SK-N-MC (cell line): ENCODE measurements around the gene RPS6KA6.

Experiments
- DNase-seq: peaks from one replicate; pipeline ENCODE4 v3.0.0-alpha.2; 2011; ENCODE audit warnings: low read depth, low spot score
- H3K27ac ChIP-seq: fragments of 200-600 bp; sonication (generic); 2 replicates; pipeline ENCODE4 v1.5.1; 2016; ENCODE audit warnings: mixed run types
- H3K36me3 ChIP-seq: fragments of 200-600 bp; sonication (generic); 2 replicates; pipeline ENCODE4 v1.6.1; 2017; ENCODE audit warnings: antibody characterized with exemption, low read length, mixed read lengths; ENCODE audit not compliant: insufficient read depth
- H3K4me3 ChIP-seq: fragments of 200-600 bp; sonication (generic); 2 replicates; pipeline ENCODE4 v1.5.1; 2016
- H3K9ac ChIP-seq: fragments of 200-600 bp; sonication (generic); 2 replicates; pipeline ENCODE4 v1.8.0; 2017; ENCODE audit warnings: mixed run types, mixed read lengths; ENCODE audit not compliant: insufficient read length
- H3K9me3 ChIP-seq: fragments of 200-600 bp; sonication (generic); 2 replicates; pipeline ENCODE4 v1.6.1; 2017; ENCODE audit warnings: low read depth, mild to moderate bottlenecking, antibody characterized with exemption, low read length, moderate library complexity, mixed read lengths
- EZH2 ChIP-seq: fragments of 200-600 bp; sonication (generic); IDR thresholded peaks from one replicate; pipeline ENCODE4 v1.6.1; 2017; ENCODE audit warnings: antibody characterized with exemption
- FOXP2 ChIP-seq: optimal IDR thresholded peaks from 2 replicates; pipeline ENCODE3; 2011; ENCODE audit warnings: mild to moderate bottlenecking, moderate library complexity; ENCODE audit not compliant: insufficient read depth; ENCODE audit errors: extremely low read length, control extremely low read depth
- POLR2AphosphoS5 ChIP-seq: IDR thresholded peaks from 2 replicates; pipeline ENCODE4 v1.6.1; 2012; ENCODE audit warnings: mild to moderate bottlenecking, low read depth, low read length, borderline replicate concordance

Gene RPS6KA6

DNA sequence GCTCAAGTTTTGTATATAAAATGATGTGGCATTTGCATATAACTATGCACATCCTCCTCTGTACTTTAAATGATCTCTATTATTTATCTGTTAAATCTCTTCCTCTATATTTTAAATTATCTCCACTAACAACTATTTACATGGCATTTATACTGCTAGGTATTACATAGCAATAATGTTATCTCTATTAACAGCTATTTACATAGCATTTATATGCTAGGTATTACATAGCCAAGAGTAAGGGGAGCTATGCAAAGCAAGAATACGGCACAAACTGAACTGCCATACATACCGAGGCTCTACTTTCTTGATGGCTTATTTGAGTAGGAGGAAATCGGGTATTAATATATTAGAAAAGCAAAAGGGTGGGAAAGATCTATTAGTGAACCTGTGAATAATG lies 12.7 kb downstream of the RPS6KA6 start:
- Histone ChIP-seq H3K4me3 (no peak overlapping the region), H3K9me3 (no peaks in the 10 kb centered on the region), H3K9ac (no peak overlapping the region), H3K36me3 (no peaks in the 10 kb centered on the region), H3K27ac (no peak overlapping the region)
- no peak for DNase-seq
- TF ChIP-seq FOXP2, result no peak
- no peak for TF ChIP-seq POLR2AphosphoS5
- no peak for TF ChIP-seq EZH2

DNA sequence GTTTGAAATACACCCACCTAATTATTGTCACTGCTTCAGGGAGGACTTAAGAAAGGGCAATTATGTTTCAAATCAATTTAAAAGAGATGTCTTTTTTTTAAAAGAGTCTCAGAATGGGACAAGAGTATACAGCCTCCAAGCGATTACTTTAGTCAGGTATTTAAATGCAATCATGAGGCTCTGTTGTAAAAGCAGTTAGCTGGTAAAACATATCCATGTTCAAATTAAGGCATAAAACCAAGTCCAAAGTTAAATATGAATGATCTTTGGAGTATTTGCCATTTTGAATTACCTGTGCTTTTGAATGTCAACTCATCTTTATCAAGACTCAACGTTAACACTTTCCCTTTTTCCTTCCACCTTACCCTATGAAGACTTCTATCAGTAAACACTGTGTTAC lies 13.7 kb downstream of the RPS6KA6 start:
- no peak for TF ChIP-seq FOXP2
- no peak for TF ChIP-seq EZH2
- no peak for TF ChIP-seq POLR2AphosphoS5
- Histone ChIP-seq H3K4me3 (no peak overlapping the region), H3K36me3 (no peaks in the 10 kb centered on the region), H3K27ac (no peak overlapping the region), H3K9ac (no peak overlapping the region), H3K9me3 (no peaks in the 10 kb centered on the region)
- DNase-seq, result no peak

GRCh38 chrX:84170931-84171330 lies 17.1 kb downstream of the RPS6KA6 start:
- Histone ChIP-seq H3K9me3 (no peaks in the 10 kb centered on the region), H3K27ac (no peak overlapping the region), H3K36me3 (no peaks in the 10 kb centered on the region), H3K4me3 (no peak overlapping the region), H3K9ac (no peak overlapping the region)
- TF ChIP-seq EZH2 (no peak), FOXP2 (no peak), POLR2AphosphoS5 (no peak)
- no peak for DNase-seq

DNA sequence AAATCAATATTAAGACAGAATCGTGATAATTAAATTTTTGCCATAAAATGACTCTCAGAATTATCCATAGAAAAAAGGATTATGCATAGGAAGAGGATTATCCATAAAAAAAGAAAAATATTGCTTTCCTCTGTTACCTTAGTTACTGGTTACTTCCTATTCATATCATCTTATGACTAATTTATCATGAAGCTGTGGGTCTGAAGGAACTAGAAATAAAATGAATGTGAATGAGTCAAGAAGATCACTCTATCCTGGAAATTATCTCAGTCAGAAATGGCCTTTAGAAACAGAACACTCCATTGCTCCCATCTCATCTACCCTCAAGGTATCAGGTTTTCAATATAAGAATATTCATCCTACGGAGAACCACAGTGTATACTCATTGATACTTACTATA lies 19.4 kb downstream of the RPS6KA6 start:
- H3K4me3 ChIP-seq, result no peak overlapping the region
- no peak for TF ChIP-seq EZH2
- no peak for TF ChIP-seq POLR2AphosphoS5
- no peak for TF ChIP-seq FOXP2
- no peak for DNase-seq
- no peak overlapping the region for H3K9ac ChIP-seq
- H3K9me3 ChIP-seq, result no peaks in the 10 kb centered on the region
- no peaks in the 10 kb centered on the region for H3K36me3 ChIP-seq
- no peak overlapping the region for H3K27ac ChIP-seq

DNA sequence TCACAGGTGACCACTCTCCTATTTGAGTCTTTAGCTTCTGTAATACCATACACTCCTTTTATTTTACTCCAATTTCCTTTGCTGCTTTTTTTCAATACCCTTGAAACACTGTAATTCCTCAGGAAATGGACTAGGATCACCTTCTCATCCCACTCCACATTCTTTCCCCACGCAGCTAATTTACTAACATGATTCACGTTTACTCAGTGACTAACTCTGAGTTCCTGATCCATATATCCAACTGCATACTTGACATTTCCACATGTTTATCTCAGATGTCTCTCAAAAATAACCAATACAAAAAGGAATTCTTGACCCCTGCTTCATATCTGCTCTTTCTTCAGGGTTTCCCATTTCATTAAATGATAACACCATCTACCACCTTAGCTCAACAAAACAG lies 19.9 kb downstream of the RPS6KA6 start:
- H3K9ac ChIP-seq, result no peak overlapping the region

GRCh38 chrX:84165711-84166110 lies 22.3 kb downstream of the RPS6KA6 start:
- Histone ChIP-seq H3K9ac (no peak overlapping the region), H3K27ac (no peak overlapping the region), H3K36me3 (no peaks in the 10 kb centered on the region), H3K4me3 (no peak overlapping the region), H3K9me3 (no peaks in the 10 kb centered on the region)
- DNase-seq, result no peak
- TF ChIP-seq FOXP2 (no peak), POLR2AphosphoS5 (no peak), EZH2 (no peak)

More for the DNA sequence above, 19.9 kb downstream of the RPS6KA6 start:
- TF ChIP-seq POLR2AphosphoS5, result no peak
- no peak for TF ChIP-seq EZH2
- TF ChIP-seq FOXP2, result no peak
- H3K27ac ChIP-seq, result no peak overlapping the region
- H3K4me3 ChIP-seq, result no peak overlapping the region
- no peaks in the 10 kb centered on the region for H3K9me3 ChIP-seq
- no peaks in the 10 kb centered on the region for H3K36me3 ChIP-seq
- DNase-seq, result no peak

- no peak for TF ChIP-seq FOXP2
- no peak for TF ChIP-seq POLR2AphosphoS5
- no peak for TF ChIP-seq EZH2
- Histone ChIP-seq H3K36me3 (no peaks in the 10 kb centered on the region), H3K9ac (no peak overlapping the region), H3K9me3 (no peaks in the 10 kb centered on the region), H3K27ac (no peak overlapping the region), H3K4me3 (no peak overlapping the region)
- no peak for DNase-seq
Measured at GRCh38 chrX:84162401-84162800, 25.6 kb downstream of the RPS6KA6 start.

DNA sequence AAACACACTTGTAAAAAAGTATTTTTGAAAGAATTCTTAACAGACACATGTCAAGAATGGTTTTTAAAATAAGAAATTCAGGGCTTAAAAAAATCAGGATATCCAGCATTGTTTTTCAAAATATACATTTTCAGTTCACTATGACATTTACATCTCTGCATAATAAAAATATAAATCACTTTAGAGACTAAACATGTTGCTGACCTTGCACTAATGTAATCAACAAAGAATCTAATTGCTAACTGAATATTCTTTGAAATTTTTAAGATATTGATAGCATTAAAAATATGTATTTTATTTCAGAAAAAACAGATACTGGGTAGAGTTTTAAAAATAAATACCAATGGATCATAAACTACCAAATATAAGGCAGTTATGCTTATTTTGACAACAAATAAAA lies 26.4 kb downstream of the RPS6KA6 start:
- Histone ChIP-seq H3K9me3 (no peaks in the 10 kb centered on the region), H3K27ac (no peak overlapping the region), H3K4me3 (no peak overlapping the region), H3K9ac (no peak overlapping the region), H3K36me3 (no peaks in the 10 kb centered on the region)
- no peak for DNase-seq
- no peak for TF ChIP-seq POLR2AphosphoS5

DNA sequence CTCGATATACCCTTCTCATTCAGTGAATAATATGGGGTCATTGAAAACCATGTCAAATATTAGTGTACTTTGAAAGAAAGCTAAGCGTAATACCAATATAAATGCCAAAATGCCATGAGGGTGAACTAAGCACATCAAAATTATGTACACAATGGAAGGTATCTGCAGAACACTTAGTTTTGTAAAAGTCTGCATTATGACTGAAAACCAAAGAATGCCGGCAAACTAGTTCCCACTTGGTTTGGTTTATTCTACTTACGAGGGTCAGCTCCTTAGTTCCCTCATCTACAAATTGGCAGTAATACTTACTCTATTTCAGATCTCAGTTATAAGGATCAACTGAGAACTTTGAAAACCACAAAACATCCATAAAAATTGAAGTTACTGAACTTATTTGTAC lies 27.3 kb downstream of the RPS6KA6 start:
- DNase-seq, result no peak
- TF ChIP-seq FOXP2 (no peak), POLR2AphosphoS5 (no peak), EZH2 (no peak)

More for the DNA sequence above, 27.3 kb downstream of the RPS6KA6 start:
- no peaks in the 10 kb centered on the region for H3K36me3 ChIP-seq
- no peak overlapping the region for H3K9ac ChIP-seq
- H3K4me3 ChIP-seq, result no peak overlapping the region
- H3K27ac ChIP-seq, result no peak overlapping the region
- H3K9me3 ChIP-seq, result no peaks in the 10 kb centered on the region
